ENCODE data around the gene MYCBP2. TPM values are rescaled to one million over a fixed set of nuclear protein-coding genes. Genes with fewer than 3 reads are reported as not detected.
A peak's percentile ranks its signal among the peaks of the same experiment; 100 is the strongest.

MYCBP2 gene
- total RNA-seq, 1 donor = 155 TPM

- Histone ChIP-seq H2AFZ (ENCODE audit: low read length) (no peak overlapping the region), H3K79me2 (ENCODE audit: insufficient read depth, low read length) (no peaks in the 10 kb centered on the region), H3K27me3 (ENCODE audit: insufficient read depth, low read length) (no peaks in the 10 kb centered on the region), H3K9me3 (ENCODE audit: low read depth, low read length) (no peaks in the 10 kb centered on the region), H3K4me2 (ENCODE audit: insufficient read depth, low read length) (no peak overlapping the region), H3K4me3 (ENCODE audit: insufficient read depth, low read length) (no peak overlapping the region), H3K4me1 (ENCODE audit: insufficient read depth, low read length) (no peaks in the 10 kb centered on the region), H3K36me3 (ENCODE audit: insufficient read depth, low read length) (peaks cover 19% of the 10 kb centered on the region), H3K27ac (ENCODE audit: low read depth, low read length) (no peak overlapping the region), H4K20me1 (ENCODE audit: insufficient read depth, low read length) (no peaks in the 10 kb centered on the region)
- peak; percentile 14 for DNase-seq (ENCODE audit: insufficient read length, low spot score, missing footprints)
- TF ChIP-seq, protein P1, sequence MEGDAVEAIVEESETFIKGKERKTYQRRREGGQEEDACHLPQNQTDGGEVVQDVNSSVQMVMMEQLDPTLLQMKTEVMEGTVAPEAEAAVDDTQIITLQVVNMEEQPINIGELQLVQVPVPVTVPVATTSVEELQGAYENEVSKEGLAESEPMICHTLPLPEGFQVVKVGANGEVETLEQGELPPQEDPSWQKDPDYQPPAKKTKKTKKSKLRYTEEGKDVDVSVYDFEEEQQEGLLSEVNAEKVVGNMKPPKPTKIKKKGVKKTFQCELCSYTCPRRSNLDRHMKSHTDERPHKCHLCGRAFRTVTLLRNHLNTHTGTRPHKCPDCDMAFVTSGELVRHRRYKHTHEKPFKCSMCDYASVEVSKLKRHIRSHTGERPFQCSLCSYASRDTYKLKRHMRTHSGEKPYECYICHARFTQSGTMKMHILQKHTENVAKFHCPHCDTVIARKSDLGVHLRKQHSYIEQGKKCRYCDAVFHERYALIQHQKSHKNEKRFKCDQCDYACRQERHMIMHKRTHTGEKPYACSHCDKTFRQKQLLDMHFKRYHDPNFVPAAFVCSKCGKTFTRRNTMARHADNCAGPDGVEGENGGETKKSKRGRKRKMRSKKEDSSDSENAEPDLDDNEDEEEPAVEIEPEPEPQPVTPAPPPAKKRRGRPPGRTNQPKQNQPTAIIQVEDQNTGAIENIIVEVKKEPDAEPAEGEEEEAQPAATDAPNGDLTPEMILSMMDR (IDR thresholded peaks at IDR 0.05; ENCODE audit: extremely low read depth, low read depth, low read length) = no peak
Measured at GRCh38 chr13:77042566-77043177, 284.2 kb downstream of the MYCBP2 start.

- Histone ChIP-seq H4K20me1 (ENCODE audit: insufficient read depth, low read length) (no peaks in the 10 kb centered on the region), H3K36me3 (ENCODE audit: insufficient read depth, low read length) (peaks cover 12% of the 10 kb centered on the region), H3K4me2 (ENCODE audit: insufficient read depth, low read length) (no peak overlapping the region), H3K4me3 (ENCODE audit: insufficient read depth, low read length) (no peak overlapping the region), H3K79me2 (ENCODE audit: insufficient read depth, low read length) (no peaks in the 10 kb centered on the region), H2AFZ (ENCODE audit: low read length) (no peak overlapping the region), H3K27ac (ENCODE audit: low read depth, low read length) (no peak overlapping the region), H3K4me1 (ENCODE audit: insufficient read depth, low read length) (no peaks in the 10 kb centered on the region), H3K9me3 (ENCODE audit: low read depth, low read length) (no peaks in the 10 kb centered on the region), H3K27me3 (ENCODE audit: insufficient read depth, low read length) (no peaks in the 10 kb centered on the region)
- DNase-seq (ENCODE audit: insufficient read length, low spot score, missing footprints) = no peak
- TF ChIP-seq, protein P1 (IDR thresholded peaks at IDR 0.05; ENCODE audit: extremely low read depth, low read depth, low read length) = no peak
Measured at GRCh38 chr13:77040835-77041234, 286.1 kb downstream of the MYCBP2 start.

DNA sequence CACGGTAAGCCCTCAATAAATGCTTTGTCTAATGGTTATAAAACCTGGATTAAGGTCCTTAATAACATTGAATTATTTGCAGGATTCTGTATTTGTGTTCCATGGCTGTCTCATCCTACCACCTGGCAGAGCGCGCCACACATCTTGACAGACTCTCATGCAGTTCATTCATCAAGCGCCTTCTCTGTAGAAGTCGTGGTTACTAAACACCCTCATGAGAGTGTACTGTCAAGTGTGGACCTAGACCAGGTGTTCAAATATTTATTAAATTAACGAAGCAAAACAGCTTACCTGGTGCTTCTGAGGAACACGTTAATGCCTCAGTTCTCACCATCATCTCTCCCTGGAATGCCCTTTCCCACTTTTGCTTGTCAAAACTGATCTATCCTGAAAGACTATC is 286.8 kb downstream of the MYCBP2 start:
- no peak overlapping the region for H3K4me3 ChIP-seq (ENCODE audit: insufficient read depth, low read length)
- no peak overlapping the region for H3K4me2 ChIP-seq (ENCODE audit: insufficient read depth, low read length)
- no peaks in the 10 kb centered on the region for H3K9me3 ChIP-seq (ENCODE audit: low read depth, low read length)
- TF ChIP-seq, protein P1 (IDR thresholded peaks at IDR 0.05; ENCODE audit: extremely low read depth, low read depth, low read length) = no peak
- H2AFZ ChIP-seq (ENCODE audit: low read length) = no peak overlapping the region
- no peaks in the 10 kb centered on the region for H4K20me1 ChIP-seq (ENCODE audit: insufficient read depth, low read length)
- H3K79me2 ChIP-seq (ENCODE audit: insufficient read depth, low read length) = no peaks in the 10 kb centered on the region
- H3K27me3 ChIP-seq (ENCODE audit: insufficient read depth, low read length) = no peaks in the 10 kb centered on the region
- peaks cover 7% of the 10 kb centered on the region for H3K36me3 ChIP-seq (ENCODE audit: insufficient read depth, low read length)
- H3K27ac ChIP-seq (ENCODE audit: low read depth, low read length) = no peak overlapping the region
- no peak for DNase-seq (ENCODE audit: insufficient read length, low spot score, missing footprints)
- H3K4me1 ChIP-seq (ENCODE audit: insufficient read depth, low read length) = peaks cover 1% of the 10 kb centered on the region

GRCh38 chr13:77038907-77039480 is 287.9 kb downstream of the MYCBP2 start:
- Histone ChIP-seq H3K79me2 (ENCODE audit: insufficient read depth, low read length) (no peaks in the 10 kb centered on the region), H2AFZ (ENCODE audit: low read length) (no peak overlapping the region), H3K27me3 (ENCODE audit: insufficient read depth, low read length) (no peaks in the 10 kb centered on the region), H3K36me3 (ENCODE audit: insufficient read depth, low read length) (no peaks in the 10 kb centered on the region), H4K20me1 (ENCODE audit: insufficient read depth, low read length) (peaks cover 2% of the 10 kb centered on the region), H3K4me3 (ENCODE audit: insufficient read depth, low read length) (no peak overlapping the region), H3K4me2 (ENCODE audit: insufficient read depth, low read length) (no peak overlapping the region), H3K9me3 (ENCODE audit: low read depth, low read length) (no peaks in the 10 kb centered on the region), H3K4me1 (ENCODE audit: insufficient read depth, low read length) (peaks cover 12% of the 10 kb centered on the region), H3K27ac (ENCODE audit: low read depth, low read length) (no peak overlapping the region)
- TF ChIP-seq, protein P1 (IDR thresholded peaks at IDR 0.05; ENCODE audit: extremely low read depth, low read depth, low read length) = no peak
- DNase-seq (ENCODE audit: insufficient read length, low spot score, missing footprints) = no peak

All from osteoblast (primary cell).